H1 (cell line): Measurements from ENCODE around the gene PCNX1. TPM values are rescaled to one million over a fixed set of nuclear protein-coding genes. Genes with fewer than 3 reads are reported as not detected.

Experiments used
- CTCF ChIA-PET: fragments of 300-600 bp; sonication (Branson Sonifier 250); formaldehyde crosslinking; loops from one replicate; lab custom pipeline; 2021; ENCODE audit not compliant: partially characterized antibody; lab: Charles Lee
- POLR2A ChIA-PET: fragments of 300-600 bp; sonication (Branson Sonifier 250); formaldehyde crosslinking; loops from one replicate; lab custom pipeline; 2021; ENCODE audit warnings: inconsistent platforms; ENCODE audit not compliant: partially characterized antibody; lab: Charles Lee
- DNase-seq, 2 experiments: peaks; one replicate each; pipeline versions ENCODE4 v3.0.0 to v3.0.0-alpha.2; 2010 to 2022; ENCODE audit warnings: low spot score in 2 of 2, low read depth in 1 of 2, mixed read lengths in 1 of 2
- FAIRE-seq: peaks from 2 replicates; lab custom pipeline; 2011; peaks lifted over from hg19 to GRCh38; lab: Jason Lieb, UNC
- H2AFZ ChIP-seq: 2 replicates; pipeline ENCODE4 v1.8.1; 2012; ENCODE audit warnings: low read length, inconsistent platforms
- H2AK5ac ChIP-seq: 2 replicates; pipeline ENCODE4 v1.6.1; 2013; ENCODE audit warnings: low read depth, low read length
- H2BK120ac ChIP-seq: replicated peaks from 2 replicates; pipeline ENCODE3; 2013; ENCODE audit warnings: low read depth, low read length, inconsistent platforms
- H2BK12ac ChIP-seq: 2 replicates; pipeline ENCODE4 v1.6.1; 2013; ENCODE audit warnings: low read depth, low read length
- H2BK15ac ChIP-seq: 2 replicates; pipeline ENCODE4 v1.6.1; 2013; ENCODE audit warnings: low read length
- H2BK20ac ChIP-seq: 2 replicates; pipeline ENCODE4 v1.6.1; 2013; ENCODE audit warnings: low read length
- H2BK5ac ChIP-seq: 2 replicates; pipeline ENCODE4 v1.6.1; 2013; ENCODE audit warnings: low read depth, low read length
- H3K14ac ChIP-seq: 2 replicates; pipeline ENCODE4 v1.6.1; 2013; ENCODE audit warnings: inconsistent platforms; ENCODE audit not compliant: insufficient read length
- H3K18ac ChIP-seq: 2 replicates; pipeline ENCODE4 v1.6.1; 2013; ENCODE audit warnings: low read length; ENCODE audit errors: extremely low read depth
- H3K23ac ChIP-seq: 2 replicates; pipeline ENCODE4 v1.6.1; 2013; ENCODE audit warnings: inconsistent platforms; ENCODE audit not compliant: insufficient read length
- H3K23me2 ChIP-seq: 2 replicates; pipeline ENCODE4 v1.6.1; 2013; ENCODE audit warnings: low read depth, low read length
- H3K27ac ChIP-seq: 2 replicates; pipeline ENCODE4 v1.6.1; 2011; ENCODE audit warnings: low read depth, low read length, inconsistent platforms
- H3K27me3 ChIP-seq, 4 experiments: replicated peaks in 1 of 4; 1 replicate in 1 of 4; 2 replicates in 3 of 4; pipeline versions ENCODE4 v1.6.1 to v1.8.1; 2011 to 2013; ENCODE audit warnings: low read length in 3 of 4, mild to moderate bottlenecking in 3 of 4, inconsistent platforms in 2 of 4, mixed read lengths in 2 of 4, moderate library complexity in 1 of 4; ENCODE audit not compliant: control insufficient read depth in 3 of 4, insufficient read depth in 3 of 4; ENCODE audit errors: extremely low read depth in 1 of 4
- H3K36me3 ChIP-seq, 4 experiments: 2 replicates each; pipeline versions ENCODE4 v1.6.1 to v1.8.1; 2011 to 2013; ENCODE audit warnings: mild to moderate bottlenecking in 4 of 4, low read length in 3 of 4, moderate library complexity in 2 of 4, control low read depth in 1 of 4, inconsistent platforms in 1 of 4; ENCODE audit not compliant: insufficient read depth in 4 of 4, control insufficient read depth in 2 of 4
- H3K4ac ChIP-seq: replicated peaks from 2 replicates; pipeline ENCODE3; 2013; ENCODE audit warnings: low read length, low read depth, mixed read lengths, inconsistent platforms; ENCODE audit not compliant: insufficient read length
- H3K4me1 ChIP-seq, 4 experiments: replicated peaks in 1 of 4; 1 replicate in 1 of 4; 2 replicates in 3 of 4; pipeline versions ENCODE4 v1.6.1 to v1.8.1; 2011 to 2013; ENCODE audit warnings: low read length in 3 of 4, inconsistent platforms in 2 of 4, mixed read lengths in 1 of 4; ENCODE audit not compliant: insufficient read depth in 4 of 4, control insufficient read depth in 3 of 4
- H3K4me2 ChIP-seq, 2 experiments: 2 replicates each; pipeline versions ENCODE4 v1.6.1 to v1.8.1; 2011 to 2013; ENCODE audit warnings: low read depth in 2 of 2, low read length in 2 of 2, control low read depth in 1 of 2, inconsistent platforms in 1 of 2, mild to moderate bottlenecking in 1 of 2; ENCODE audit not compliant: insufficient read depth in 1 of 2
- H3K4me3 ChIP-seq, 4 experiments: fragments of 200-600, 300-600 bp in 1 of 4; sonication (generic), shearing (Covaris generic), sonication (Bioruptor Twin) in 1 of 4; 2 replicates each; pipeline versions ENCODE4 v1.5.1 to v1.8.1; 2011 to 2016; ENCODE audit warnings: low read length in 4 of 4, low read depth in 3 of 4, control low read depth in 2 of 4, inconsistent platforms in 2 of 4, mild to moderate bottlenecking in 2 of 4, mixed read lengths in 1 of 4, moderate library complexity in 1 of 4; ENCODE audit not compliant: insufficient read depth in 2 of 4; ENCODE audit errors: extremely low read depth in 1 of 4
- H3K56ac ChIP-seq: replicated peaks from 2 replicates; pipeline ENCODE3; 2013; ENCODE audit warnings: low read depth, mild to moderate bottlenecking, mixed read lengths, low read length, inconsistent platforms; ENCODE audit not compliant: insufficient read length
- H3K79me1 ChIP-seq: 2 replicates; pipeline ENCODE4 v1.6.1; 2013; ENCODE audit warnings: low read depth, low read length, control low read depth
- H3K79me2 ChIP-seq, 2 experiments: 2 replicates each; pipeline versions ENCODE4 v1.6.1 to v1.8.1; 2012 to 2013; ENCODE audit warnings: low read length in 2 of 2, mild to moderate bottlenecking in 2 of 2, inconsistent platforms in 1 of 2; ENCODE audit not compliant: insufficient read depth in 2 of 2, control insufficient read depth in 1 of 2
- H3K9ac ChIP-seq, 4 experiments: replicated peaks in 1 of 4; 1 replicate in 1 of 4; 2 replicates in 3 of 4; pipeline versions ENCODE4 v1.6.1 to v1.8.1; 2011 to 2013; ENCODE audit warnings: low read depth in 3 of 4, low read length in 3 of 4, control low read depth in 2 of 4, mild to moderate bottlenecking in 2 of 4, moderate library complexity in 2 of 4, inconsistent platforms in 1 of 4; ENCODE audit errors: extremely low read depth in 1 of 4
- H3K9me3 ChIP-seq, 2 experiments: 2 replicates each; pipeline versions ENCODE4 v1.6.1 to v1.8.1; 2012 to 2013; ENCODE audit warnings: mild to moderate bottlenecking in 2 of 2, moderate library complexity in 2 of 2, control low read depth in 1 of 2, inconsistent platforms in 1 of 2, low read depth in 1 of 2, low read length in 1 of 2, mixed read lengths in 1 of 2; ENCODE audit not compliant: insufficient read depth in 2 of 2
- H4K20me1 ChIP-seq, 2 experiments: replicated peaks in 1 of 2; 2 replicates each; pipeline versions ENCODE3 to v1.8.1; 2011 to 2013; ENCODE audit warnings: inconsistent platforms in 2 of 2, low read length in 2 of 2, mild to moderate bottlenecking in 1 of 2; ENCODE audit not compliant: insufficient read depth in 2 of 2, control insufficient read depth in 1 of 2
- H4K5ac ChIP-seq: 2 replicates; pipeline ENCODE4 v1.6.1; 2013; ENCODE audit warnings: low read length, low read depth, mixed read lengths, inconsistent platforms; ENCODE audit not compliant: insufficient read length
- H4K8ac ChIP-seq: 2 replicates; pipeline ENCODE4 v1.8.0; 2013; ENCODE audit warnings: mild to moderate bottlenecking, moderate library complexity, low read length, inconsistent platforms; ENCODE audit not compliant: insufficient read depth; ENCODE audit errors: extremely low read depth
- H4K91ac ChIP-seq: replicated peaks from 2 replicates; pipeline ENCODE3; 2013; ENCODE audit warnings: low read length, mixed read lengths, inconsistent platforms; ENCODE audit not compliant: insufficient read length
- JUN ChIP-seq: IDR thresholded peaks from 2 replicates; pipeline ENCODE4 v1.6.1; 2011; ENCODE audit warnings: low read depth, mild to moderate bottlenecking, improper control_type of control experiment, low read length
- SP2 ChIP-seq: IDR thresholded peaks from 2 replicates; pipeline ENCODE4 v1.6.1; 2012; ENCODE audit warnings: mild to moderate bottlenecking, low read length, inconsistent platforms
- WGBS, 2 experiments: shearing (Covaris generic) in 1 of 2; methylation state at CpG; one replicate each; pipeline versions ENCODE4 v1.1.6 to v1.1.7; 2013 to 2015; ENCODE audit warnings: low lambda C conversion rate in 2 of 2, mixed read lengths in 2 of 2, inconsistent platforms in 1 of 2, low coverage in 1 of 2, missing lambda C conversion rate in 1 of 2; ENCODE audit not compliant: insufficient replicate concordance in 2 of 2, insufficient coverage in 1 of 2, insufficient read length in 1 of 2; ENCODE audit errors: extremely low coverage in 1 of 2, missing lambda C conversion rate in 1 of 2; 5-methylcytosine and 5-hydroxymethylcytosine counted together
- polyA plus RNA-seq, 7 experiments: library from polyadenylated mRNA; depleted of rRNA in 3 of 7; stranded (reverse) in 5 of 7; unstranded in 2 of 7; fragments of >200 nt in 5 of 7; fragments of 200-250 nt in 2 of 7; gene quantifications; 1 replicate in 5 of 7; 2 replicates in 1 of 7; 4 replicates in 1 of 7; pipeline versions ENCODE4 v1.2.1 to v1.2.3, GENCODE V29; 2011 to 2013; ENCODE audit warnings: missing spikeins in 2 of 7, mixed read lengths in 2 of 7
- total RNA-seq: library from RNA; stranded (reverse); fragmentation: NEBNext Ultra II Directional; extraction: Animal tissue kit (Norgen Biotek cat#: 25700); gene quantifications from 2 replicates; pipeline ENCODE4 v1.2.1, GENCODE V29; 2021

Gene PCNX1
- total and polyA plus RNA-seq, 2 of the 8 experiments (the other 6 are each of a cell fraction or from before 2014, with no cell fraction given): 37.7 to 53.2 TPM

DNA sequence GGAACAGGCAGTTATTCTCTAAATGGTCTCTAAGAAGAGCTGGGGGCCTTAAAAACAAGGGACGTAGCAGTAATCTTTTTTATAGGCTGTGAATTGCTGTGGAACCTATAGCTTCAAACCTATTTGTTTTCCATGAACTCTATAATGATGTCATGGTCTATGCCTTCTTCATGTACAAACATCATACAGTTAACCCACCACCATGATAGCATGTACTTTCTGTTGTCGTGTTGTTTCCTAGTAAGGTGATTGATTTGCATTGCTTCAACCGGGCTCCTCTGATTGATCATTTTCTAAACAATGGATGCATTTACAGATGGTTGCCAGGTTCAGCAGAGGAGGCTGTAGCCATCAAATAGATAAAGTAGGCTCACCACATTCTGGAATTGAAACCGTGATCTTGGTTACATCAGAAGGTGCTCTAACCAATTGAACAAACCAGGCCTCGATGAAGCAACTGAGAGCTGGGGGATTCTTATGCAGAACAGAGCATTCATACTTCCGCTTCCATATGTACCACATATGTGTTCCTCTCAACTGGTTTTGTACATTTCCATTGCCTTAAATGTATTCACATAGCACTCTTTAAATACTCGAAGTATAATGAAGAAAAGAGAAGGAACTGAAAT lies 25.6 kb upstream of the PCNX1 start:
- H2BK15ac ChIP-seq: no peak overlapping the region
- FAIRE-seq (no peak), DNase-seq (no peak)
- H3K9ac ChIP-seq: no peak overlapping the region
- no peak overlapping the region for H3K18ac ChIP-seq
- H3K36me3 ChIP-seq: no peaks in the 10 kb centered on the region
- no peak overlapping the region for H3K56ac ChIP-seq
- H3K23ac ChIP-seq: no peak overlapping the region
- H3K27ac ChIP-seq: no peak overlapping the region
- H4K5ac ChIP-seq: no peak overlapping the region
- no peaks in the 10 kb centered on the region for H3K79me2 ChIP-seq
- WGBS, 2 experiments: 96% methylated on average over 7 of the region's 7 CpGs; no CpG with 5 or more reads in 1 of the 2 experiments
- H4K91ac ChIP-seq: no peak overlapping the region
- H2BK20ac ChIP-seq: no peak overlapping the region
- no peaks in the 10 kb centered on the region for H3K27me3 ChIP-seq
- H4K8ac ChIP-seq: no peak overlapping the region
- H3K4ac ChIP-seq: no peak overlapping the region
- POLR2A ChIA-PET: interaction anchor here (0.6 to 1.5 kb wide), 2 partner anchors 20 to 72 kb away, joined by 3 read pairs; partner anchors contain the start of gene MAP3K9
- H3K14ac ChIP-seq: no peak overlapping the region
- peaks cover 0 to 6% (median 0%) of the 10 kb centered on the region in 4 experiments; a peak in 3 of 7 replicates for H3K4me1 ChIP-seq
- H2AK5ac ChIP-seq: no peak overlapping the region
- H3K4me2 ChIP-seq: no peak overlapping the region
- H2BK5ac ChIP-seq: no peak overlapping the region
- no peaks in the 10 kb centered on the region; the same call in 1 of the 2 replicates for H3K23me2 ChIP-seq
- no peaks in the 10 kb centered on the region for H3K9me3 ChIP-seq
- no peak overlapping the region for H2BK12ac ChIP-seq
- H2AFZ ChIP-seq: no peak overlapping the region
- H3K79me1 ChIP-seq: no peaks in the 10 kb centered on the region
- H4K20me1 ChIP-seq: no peaks in the 10 kb centered on the region
- CTCF ChIA-PET: interaction anchor here (0.7 to 1.5 kb wide), 5 partner anchors 10 to 279 kb away, joined by 3 to 4 read pairs (median 4); no protein-coding TSS in a partner anchor
- no peak overlapping the region for H3K4me3 ChIP-seq
- no peak overlapping the region for H2BK120ac ChIP-seq
- no peak for TF ChIP-seq SP2
- no peak for TF ChIP-seq JUN
